HG03558 (cell line): ENCODE results near the gene HMG20B.
"Not testable (repeated sequence)": the region's sequence is repeated elsewhere in the genome, so short reads cannot be mapped to it uniquely, and the experiment has no call there.

Source experiments
- ATAC-seq: cut with Tn5 transposase; IDR thresholded peaks from one replicate; pipeline ENCODE4 v1.9.1; 2021; ENCODE audit warnings: moderate number of reproducible peaks; ENCODE audit not compliant: unreplicated experiment; ENCODE audit errors: extremely low read depth

The HMG20B gene

GRCh38 chr19:3572855-3573161 lies at the start of gene HMG20B:
HMG20B (plus strand) TSS chr19:3572944; CDS start chr19:3573310, 366 bp downstream.
- ATAC-seq = no peak

- no peak for ATAC-seq
These were observed 49.2 kb upstream of the HMG20B start for GRCh38 chr19:3523361-3524077.

DNA sequence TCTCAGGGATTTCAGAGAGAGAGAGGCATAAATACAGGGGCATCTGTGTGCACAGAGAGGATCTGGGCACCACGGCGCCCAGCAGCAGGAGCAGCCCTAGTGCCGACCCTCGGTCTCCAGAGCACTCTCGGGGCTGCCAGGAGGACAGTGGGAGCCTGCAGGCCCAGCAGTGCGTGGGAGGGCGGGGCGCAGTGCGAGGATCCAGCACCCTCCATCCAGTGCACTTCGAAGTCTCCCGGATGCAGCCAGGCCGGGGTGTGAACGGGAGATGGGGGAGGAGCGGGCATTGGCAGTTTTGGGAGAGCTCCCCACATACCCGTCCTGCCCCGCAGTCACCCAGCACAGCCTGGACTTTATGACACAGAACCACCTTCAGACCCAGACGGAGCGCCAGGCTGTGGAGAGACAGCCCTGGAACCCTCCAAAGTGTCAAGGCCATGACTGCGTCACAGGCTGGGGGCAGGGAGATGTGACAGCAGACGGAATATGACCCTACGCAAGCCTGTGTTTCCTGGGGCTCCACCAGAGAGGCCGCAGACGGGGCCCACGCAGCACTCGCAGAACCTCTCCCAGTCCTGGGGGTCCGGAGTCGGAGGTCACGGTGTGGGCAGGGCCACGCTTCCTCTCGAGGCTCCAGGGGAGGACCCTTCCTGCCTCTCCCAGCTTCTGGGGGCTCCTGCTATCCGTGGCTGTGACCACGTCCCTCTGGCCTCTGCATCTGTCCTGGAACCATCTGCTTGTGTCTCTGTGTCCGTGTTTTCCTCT lies 48.5 kb upstream of the HMG20B start:
- ATAC-seq = no peak

DNA sequence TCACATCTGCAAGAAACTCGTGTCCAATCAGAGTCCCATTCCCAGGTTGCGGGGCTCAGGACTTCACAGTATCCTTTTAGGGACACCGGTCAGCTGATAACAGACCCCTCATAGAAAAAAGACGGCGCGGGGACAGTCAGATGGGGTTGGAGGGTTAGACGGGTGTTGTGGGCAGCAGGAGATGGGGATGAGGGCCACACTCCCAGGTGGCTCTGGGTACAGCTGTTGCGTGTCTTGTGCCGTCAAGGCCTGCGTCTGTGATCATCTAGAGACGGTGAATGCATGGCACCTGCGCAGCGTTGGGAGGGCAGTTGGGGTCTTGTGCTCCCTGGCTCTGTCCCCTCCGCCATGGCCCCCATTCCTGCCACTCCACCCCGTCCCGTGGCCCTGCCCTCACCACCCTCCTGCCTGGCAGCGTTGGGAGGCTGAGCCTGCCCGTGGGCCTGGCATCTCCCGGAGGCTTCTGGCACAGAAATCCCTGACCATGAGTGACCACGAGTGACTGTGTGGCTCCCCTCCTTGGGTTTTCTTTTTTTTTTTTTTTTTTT lies 47.8 kb upstream of the HMG20B start:
- no peak for ATAC-seq

GRCh38 chr19:3526507-3527237 lies 46.1 kb upstream of the HMG20B start:
- no peak for ATAC-seq

GRCh38 chr19:3527238-3527910 lies 45.4 kb upstream of the HMG20B start:
- no peak for ATAC-seq

DNA sequence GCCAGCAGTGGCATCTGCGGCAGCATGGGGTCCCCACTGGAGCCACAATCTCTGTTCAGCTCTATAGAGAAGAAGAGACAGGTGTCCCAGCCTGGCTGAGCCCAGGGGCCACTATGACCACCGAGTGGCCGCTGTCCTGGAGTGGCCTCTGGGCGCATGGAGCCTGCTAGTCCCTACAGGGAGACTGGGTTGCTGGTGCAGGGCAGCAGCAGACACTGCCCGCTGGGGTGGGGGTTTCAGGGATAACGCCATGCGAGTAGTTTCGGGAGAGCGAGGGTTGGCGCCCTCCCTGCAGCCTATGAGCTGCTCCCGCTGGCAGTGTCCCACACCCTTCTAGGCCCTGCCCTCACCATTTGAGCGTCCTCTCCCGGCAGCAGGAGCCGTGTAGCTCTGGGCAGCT lies 44.7 kb upstream of the HMG20B start:
- no peak for ATAC-seq

- ATAC-seq = no peak
These were observed 44.1 kb upstream of the HMG20B start for GRCh38 chr19:3528539-3529211.

DNA sequence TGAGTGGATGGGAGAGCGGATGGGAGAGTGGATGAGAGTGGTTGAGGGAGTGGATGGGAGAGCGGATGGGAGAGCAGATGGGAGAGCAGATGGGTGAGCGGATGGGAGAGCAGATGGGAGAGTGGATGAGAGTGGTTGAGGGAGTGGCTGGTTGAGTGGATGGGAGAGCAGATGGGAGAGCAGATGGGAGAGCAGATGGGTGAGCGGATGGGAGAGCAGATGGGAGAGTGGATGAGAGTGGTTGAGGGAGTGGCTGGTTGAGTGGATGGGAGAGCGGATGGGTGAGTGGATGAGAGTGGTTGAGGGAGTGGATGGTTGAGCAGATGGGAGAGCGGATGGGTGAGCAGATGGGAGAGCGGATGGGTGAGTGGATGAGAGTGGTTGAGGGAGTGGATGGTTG lies 43.4 kb upstream of the HMG20B start:
- ATAC-seq = not testable (repeated sequence)

DNA sequence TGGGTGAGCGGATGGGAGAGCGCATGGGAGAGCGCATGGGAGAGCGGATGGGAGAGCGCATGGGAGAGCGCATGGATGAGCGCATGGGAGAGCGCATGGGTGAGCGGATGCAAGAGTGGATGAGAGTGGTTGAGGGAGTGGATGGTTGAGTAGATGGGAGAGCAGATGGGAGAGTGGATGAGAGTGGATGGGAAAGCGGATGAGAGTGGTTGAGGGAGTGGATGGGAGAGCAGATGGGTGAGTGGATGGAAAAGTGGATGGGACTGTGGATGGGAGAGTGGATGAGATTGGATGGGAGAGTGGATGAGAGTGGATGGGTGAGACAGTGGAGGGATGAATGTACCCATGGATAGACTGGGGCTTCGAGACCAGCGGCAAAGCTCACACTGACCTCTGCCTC lies 42.4 kb upstream of the HMG20B start:
- no peak for ATAC-seq

DNA sequence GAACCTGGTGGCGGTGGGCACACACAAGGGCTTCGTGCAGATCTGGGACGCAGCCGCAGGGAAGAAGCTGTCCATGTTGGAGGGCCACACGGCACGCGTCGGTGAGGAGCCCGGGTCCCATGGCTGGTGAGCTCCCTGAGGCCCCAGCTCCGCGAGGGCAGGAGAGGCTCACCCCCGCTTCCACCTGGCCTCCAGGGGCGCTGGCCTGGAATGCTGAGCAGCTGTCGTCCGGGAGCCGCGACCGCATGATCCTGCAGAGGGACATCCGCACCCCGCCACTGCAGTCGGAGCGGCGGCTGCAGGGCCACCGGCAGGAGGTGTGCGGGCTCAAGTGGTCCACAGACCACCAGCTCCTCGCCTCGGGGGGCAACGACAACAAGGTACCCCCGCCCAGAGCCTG lies 41.0 kb upstream of the HMG20B start:
- no peak for ATAC-seq

GRCh38 chr19:3532154-3532786 lies 40.5 kb upstream of the HMG20B start:
- ATAC-seq = no peak

GRCh38 chr19:3533033-3533432 lies 39.7 kb upstream of the HMG20B start:
- ATAC-seq = no peak

DNA sequence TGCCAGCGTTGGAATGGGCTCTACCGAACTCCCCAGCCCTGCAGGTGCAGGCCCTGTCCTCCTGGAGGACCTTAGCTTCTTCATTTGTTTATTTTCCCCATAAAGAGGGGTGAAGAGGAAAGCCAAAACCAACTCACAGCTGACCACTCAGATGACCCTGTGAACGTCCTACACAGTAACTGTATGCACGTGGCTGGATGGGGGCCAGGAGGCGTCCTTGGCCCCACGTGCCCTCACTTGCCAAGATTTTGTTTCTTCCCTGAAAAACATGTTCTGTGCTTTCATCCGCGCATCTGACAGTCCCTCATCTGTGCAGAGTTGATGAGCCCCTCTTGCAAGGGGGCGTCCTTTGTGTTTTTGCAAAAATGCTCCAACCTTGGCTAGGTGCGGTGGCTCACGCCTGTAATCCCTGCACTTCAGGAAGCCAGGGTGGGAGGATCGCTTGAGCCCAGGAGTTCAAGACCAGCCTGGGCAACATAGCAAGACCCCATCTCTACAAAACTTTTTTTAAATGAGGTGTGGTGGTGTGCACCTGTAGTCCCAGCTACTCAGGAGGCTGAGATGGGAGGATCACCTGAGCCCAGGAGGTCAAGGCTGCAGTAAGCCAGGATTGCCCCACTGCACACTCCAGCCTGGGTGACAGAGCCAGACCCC lies 39.1 kb upstream of the HMG20B start:
- no peak for ATAC-seq

- no peak for ATAC-seq
These were observed 38.1 kb upstream of the HMG20B start for GRCh38 chr19:3534375-3535234.

- no peak for ATAC-seq
These were observed 37.6 kb upstream of the HMG20B start for GRCh38 chr19:3535235-3535535.

DNA sequence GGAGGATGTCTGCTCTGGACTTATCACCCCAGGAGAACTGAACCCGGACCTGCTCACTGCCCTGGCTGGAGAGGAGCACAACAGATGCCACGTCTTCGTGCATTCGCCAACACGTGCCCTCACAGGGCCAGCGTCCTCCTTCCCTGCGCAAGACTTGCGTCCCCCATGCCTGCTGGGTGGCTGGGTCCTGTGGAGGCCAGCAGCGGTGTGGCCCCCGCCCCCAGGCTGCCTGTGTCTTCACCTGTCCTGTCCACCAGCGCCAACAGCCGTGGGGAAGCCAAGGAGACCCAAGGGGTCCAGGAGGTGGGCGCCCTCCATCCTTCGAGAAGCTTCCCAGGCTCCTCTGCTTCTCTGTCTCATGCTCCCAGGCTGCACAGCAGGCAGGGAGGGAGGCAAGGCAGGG lies 37.2 kb upstream of the HMG20B start:
- no peak for ATAC-seq

GRCh38 chr19:3535981-3536380 lies 36.8 kb upstream of the HMG20B start:
- no peak for ATAC-seq
